Subcutaneous abdominal adipose tissue (tissue), 5 donors: ENCODE measurements around the gene CA7.

Experiments
- H3K27ac ChIP-seq: one replicate; pipeline ENCODE4 v1.7.0; 2013; ENCODE audit warnings: low read depth, mild to moderate bottlenecking, inconsistent platforms, low read length, moderate library complexity
- H3K27me3 ChIP-seq, 5 donors: one replicate each; pipeline ENCODE4 v1.7.0; 2013; ENCODE audit warnings: low read length in 5 of 5, inconsistent platforms in 1 of 5; ENCODE audit not compliant: control insufficient read depth in 5 of 5, insufficient read depth in 4 of 5
- H3K36me3 ChIP-seq, 5 donors: one replicate each; pipeline ENCODE4 v1.7.0; 2013; ENCODE audit warnings: low read length in 5 of 5; ENCODE audit not compliant: control insufficient read depth in 5 of 5, insufficient read depth in 5 of 5
- H3K4me1 ChIP-seq, 5 donors: one replicate each; pipeline ENCODE4 v1.7.0; 2013; ENCODE audit warnings: low read length in 5 of 5, mild to moderate bottlenecking in 3 of 5, moderate library complexity in 1 of 5; ENCODE audit not compliant: control insufficient read depth in 5 of 5, insufficient read depth in 5 of 5
- H3K4me3 ChIP-seq, 5 donors: one replicate each; pipeline ENCODE4 v1.7.0; 2013; ENCODE audit warnings: low read length in 5 of 5, low read depth in 1 of 5
- H3K9ac ChIP-seq, 5 donors: one replicate each; pipeline ENCODE4 v1.7.0; 2013; ENCODE audit warnings: low read length in 5 of 5, mild to moderate bottlenecking in 4 of 5, moderate library complexity in 3 of 5
- H3K9me3 ChIP-seq, 5 donors: one replicate each; pipeline ENCODE4 v1.7.0; 2013; ENCODE audit warnings: low read length in 5 of 5; ENCODE audit not compliant: control insufficient read depth in 5 of 5
- donor health status: healthy.
- donor health status: healthy.
- donor health status: healthy.
- donor health status: healthy.
- donor health status: healthy.

CA7 gene

DNA sequence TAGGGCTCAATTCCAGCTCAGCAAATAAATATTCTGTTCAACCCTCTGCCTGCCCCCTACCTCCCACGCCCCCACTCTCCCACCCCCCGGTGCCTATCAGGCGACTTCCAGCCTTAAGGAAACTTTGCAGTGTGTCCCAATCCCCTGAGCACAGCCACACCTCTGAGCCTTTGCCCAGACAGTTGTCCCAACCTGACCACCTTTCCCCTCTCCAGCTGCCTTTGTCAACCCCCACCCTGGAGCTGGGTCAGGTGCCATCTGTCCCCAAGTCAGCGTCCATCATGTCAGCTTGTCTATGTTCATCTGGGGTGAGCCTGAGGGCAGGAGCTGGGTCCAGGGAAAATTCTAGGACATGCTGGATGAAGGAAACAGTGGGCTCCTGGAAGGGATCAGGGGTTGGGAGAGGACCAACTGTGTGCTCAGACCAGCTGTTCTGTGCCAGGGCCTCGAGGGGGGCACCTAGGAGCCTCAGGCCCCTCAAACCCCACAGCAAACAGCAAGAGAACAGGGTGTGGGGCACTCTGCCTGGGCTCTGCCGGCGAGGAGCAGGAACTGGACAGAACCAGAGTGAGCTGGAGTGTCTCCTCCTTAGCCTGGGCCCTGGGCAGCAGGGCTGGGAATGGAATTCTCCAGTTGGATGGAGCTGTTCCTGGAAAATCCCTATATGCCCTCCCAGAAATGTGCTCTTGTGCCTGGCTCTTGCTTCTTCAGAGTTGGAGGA, 56.7 kb downstream of the CA7 start:
- no peak overlapping the region for H3K27ac ChIP-seq
- H3K4me3 ChIP-seq, result no peak overlapping the region
- H3K4me1 ChIP-seq, result peaks cover 3 to 29% (median 13%) of the 10 kb centered on the region in 5 donors
- H3K9ac ChIP-seq, result peak overlapping the region in 1 of 5 donors; percentile 37
- no peaks in the 10 kb centered on the region for H3K9me3 ChIP-seq
- peaks cover 0 to 4% (median 0%) of the 10 kb centered on the region in 5 donors for H3K36me3 ChIP-seq
- H3K27me3 ChIP-seq, result peaks cover 0 to 2% (median 0%) of the 10 kb centered on the region in 5 donors

DNA sequence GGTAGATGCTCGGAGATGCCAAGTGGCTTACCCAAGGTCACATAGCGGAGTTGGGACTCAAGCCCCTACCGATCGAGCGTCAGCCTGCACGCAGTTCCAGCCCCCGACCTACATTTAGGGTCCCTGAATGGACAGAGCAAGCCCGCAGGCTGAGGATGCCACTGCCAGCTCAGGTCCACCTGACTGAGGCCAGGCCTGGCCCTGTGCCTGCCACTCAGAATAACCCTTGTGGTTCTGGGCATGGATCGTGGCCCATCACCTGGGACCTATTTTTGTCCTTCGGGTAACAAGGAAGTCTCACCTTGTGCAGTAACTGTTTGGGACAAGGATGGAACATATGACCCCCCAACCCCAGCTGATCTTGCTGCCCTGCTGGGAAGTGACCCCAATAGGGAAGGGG, 57.4 kb downstream of the CA7 start:
- peaks cover 0 to 2% (median 0%) of the 10 kb centered on the region in 5 donors for H3K27me3 ChIP-seq
- peaks cover 0 to 23% (median 13%) of the 10 kb centered on the region in 5 donors for H3K4me1 ChIP-seq
- no peak overlapping the region for H3K9ac ChIP-seq
- H3K36me3 ChIP-seq, result no peaks in the 10 kb centered on the region
- no peaks in the 10 kb centered on the region for H3K9me3 ChIP-seq
- no peak overlapping the region for H3K4me3 ChIP-seq
- no peak overlapping the region for H3K27ac ChIP-seq

DNA sequence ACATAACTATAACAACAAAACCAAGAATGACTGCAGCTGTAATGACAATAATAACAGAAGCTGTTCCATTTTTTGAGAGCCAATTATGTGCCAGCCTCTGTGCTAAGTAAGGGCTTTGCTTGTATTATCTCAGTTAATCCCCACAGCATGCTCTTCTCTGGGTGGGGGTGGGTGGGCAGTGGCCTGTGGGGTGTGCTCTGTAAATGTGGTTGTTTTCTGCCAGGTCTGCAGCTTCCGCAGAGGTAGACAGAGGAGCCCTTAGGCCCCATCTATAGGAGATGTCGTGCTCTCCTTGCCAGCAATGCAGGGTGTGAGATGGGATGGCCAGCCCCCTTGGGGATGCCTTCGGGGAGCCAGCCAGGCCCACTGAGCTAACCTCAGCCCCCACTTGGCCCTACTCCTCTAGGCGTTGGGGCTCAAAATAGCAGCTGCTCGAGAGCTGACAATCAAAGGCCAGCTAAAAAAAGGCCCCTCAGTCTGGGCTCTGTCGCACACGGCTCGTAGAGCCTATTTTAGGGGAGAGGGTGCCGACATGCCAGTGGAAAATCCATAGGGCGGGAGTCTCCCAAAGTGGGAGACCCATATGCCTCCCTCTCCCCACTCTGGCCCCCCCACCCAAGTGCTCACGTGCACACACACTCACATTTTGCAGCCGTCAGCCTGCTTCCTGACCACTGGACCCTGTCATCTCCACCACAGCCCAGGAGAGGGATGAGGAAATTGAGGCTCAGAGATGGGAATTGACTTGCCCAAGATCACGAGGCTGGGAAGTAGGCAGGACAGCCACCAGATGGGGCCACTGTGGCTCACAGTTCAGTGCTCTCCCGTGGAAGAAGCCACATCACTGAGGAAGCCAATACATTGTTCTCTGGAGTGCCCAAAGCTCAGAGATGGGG, 58.7 kb downstream of the CA7 start:
- H3K9me3 ChIP-seq, result no peaks in the 10 kb centered on the region
- no peaks in the 10 kb centered on the region for H3K36me3 ChIP-seq
- no peak overlapping the region for H3K9ac ChIP-seq
- H3K4me1 ChIP-seq, result peaks cover 0 to 23% (median 13%) of the 10 kb centered on the region in 5 donors
- H3K27ac ChIP-seq, result no peak overlapping the region
- H3K27me3 ChIP-seq, result peaks cover 0 to 2% (median 0%) of the 10 kb centered on the region in 5 donors
- no peak overlapping the region for H3K4me3 ChIP-seq
